ENCODE results near the gene PRODH. TPM values are rescaled to one million over a fixed set of nuclear protein-coding genes. Genes with fewer than 3 reads are reported as not detected.
A peak's percentile ranks its signal among the peaks of the same experiment; 100 is the strongest.
"Not testable (repeated sequence)": the region's sequence is repeated elsewhere in the genome, so short reads cannot be mapped to it uniquely, and the experiment has no call there.

PRODH gene
- total RNA-seq, 2 experiments from 2014 or later = not detected

GRCh38 chr22:18961201-18961600, 25.1 kb upstream of the PRODH start:
- H3K9me3 ChIP-seq (ENCODE audit: control insufficient read depth in 1 of 2, insufficient read depth in 1 of 2, low read length in 2 of 2); intact Hi-C loops (cut with DNase I, micrococcal nuclease); ATAC-seq (ENCODE audit: poor library complexity); H3K36me3 ChIP-seq (ENCODE audit: insufficient read depth, low read length); H3K27ac Mint-ChIP-seq; H3K4me3 ChIP-seq (ENCODE audit: low read length); H3K9me3 Mint-ChIP-seq; POLR2A ChIA-PET; H3K4me3 Mint-ChIP-seq; H3K4me1 ChIP-seq (ENCODE audit: insufficient read depth, low read length); CTCF ChIA-PET; H3K4me1 Mint-ChIP-seq (ENCODE audit: low read depth); H3K27me3 Mint-ChIP-seq; H3K27me3 ChIP-seq (ENCODE audit: control insufficient read depth in 1 of 2, insufficient read depth in 2 of 2, low read length in 2 of 2); H3K27ac ChIP-seq (ENCODE audit: low read depth in 1 of 2, low read length in 2 of 2); H3K36me3 Mint-ChIP-seq (ENCODE audit: low read depth): not testable (repeated sequence)
- peak in 1 of 14 experiments; percentile 15 for DNase-seq

GRCh38 chr22:18960166-18960820, 24.2 kb upstream of the PRODH start:
- H3K4me1 Mint-ChIP-seq (ENCODE audit: low read depth); H3K4me3 Mint-ChIP-seq; H3K27me3 Mint-ChIP-seq; intact Hi-C loops (cut with DNase I, micrococcal nuclease); H3K27ac Mint-ChIP-seq; H3K27ac ChIP-seq (ENCODE audit: low read depth in 1 of 2, low read length in 2 of 2); H3K36me3 Mint-ChIP-seq (ENCODE audit: low read depth); CTCF ChIA-PET; H3K4me1 ChIP-seq (ENCODE audit: insufficient read depth, low read length); H3K9me3 Mint-ChIP-seq; H3K36me3 ChIP-seq (ENCODE audit: insufficient read depth, low read length); H3K27me3 ChIP-seq (ENCODE audit: control insufficient read depth in 1 of 2, insufficient read depth in 2 of 2, low read length in 2 of 2); ATAC-seq (ENCODE audit: poor library complexity); H3K4me3 ChIP-seq (ENCODE audit: low read length); POLR2A ChIA-PET; H3K9me3 ChIP-seq (ENCODE audit: control insufficient read depth in 1 of 2, insufficient read depth in 1 of 2, low read length in 2 of 2); DNase-seq: not testable (repeated sequence)

- H3K9me3 Mint-ChIP-seq; H3K27ac Mint-ChIP-seq; ATAC-seq (ENCODE audit: poor library complexity); H3K4me1 Mint-ChIP-seq (ENCODE audit: low read depth); H3K27ac ChIP-seq (ENCODE audit: low read depth in 1 of 2, low read length in 2 of 2); H3K36me3 Mint-ChIP-seq (ENCODE audit: low read depth); H3K4me1 ChIP-seq (ENCODE audit: insufficient read depth, low read length); CTCF ChIA-PET; H3K27me3 ChIP-seq (ENCODE audit: control insufficient read depth in 1 of 2, insufficient read depth in 2 of 2, low read length in 2 of 2); H3K27me3 Mint-ChIP-seq; H3K4me3 ChIP-seq (ENCODE audit: low read length); POLR2A ChIA-PET; intact Hi-C loops (cut with DNase I, micrococcal nuclease); H3K4me3 Mint-ChIP-seq; H3K9me3 ChIP-seq (ENCODE audit: control insufficient read depth in 1 of 2, insufficient read depth in 1 of 2, low read length in 2 of 2); H3K36me3 ChIP-seq (ENCODE audit: insufficient read depth, low read length): not testable (repeated sequence)
- peak in 1 of 14 experiments; percentile 30 for DNase-seq
Observed at GRCh38 chr22:18959741-18960140, 23.6 kb upstream of the PRODH start.

- H3K4me1 Mint-ChIP-seq (ENCODE audit: low read depth); ATAC-seq (ENCODE audit: poor library complexity); H3K36me3 Mint-ChIP-seq (ENCODE audit: low read depth); H3K4me3 Mint-ChIP-seq; intact Hi-C loops (cut with DNase I, micrococcal nuclease); H3K27me3 ChIP-seq (ENCODE audit: control insufficient read depth in 1 of 2, insufficient read depth in 2 of 2, low read length in 2 of 2); H3K9me3 ChIP-seq (ENCODE audit: control insufficient read depth in 1 of 2, insufficient read depth in 1 of 2, low read length in 2 of 2); CTCF ChIA-PET; H3K4me3 ChIP-seq (ENCODE audit: low read length); H3K27ac Mint-ChIP-seq; H3K9me3 Mint-ChIP-seq; H3K27me3 Mint-ChIP-seq; POLR2A ChIA-PET; H3K27ac ChIP-seq (ENCODE audit: low read depth in 1 of 2, low read length in 2 of 2); H3K36me3 ChIP-seq (ENCODE audit: insufficient read depth, low read length); H3K4me1 ChIP-seq (ENCODE audit: insufficient read depth, low read length): not testable (repeated sequence)
- DNase-seq = peak in 1 of 14 experiments; percentile 12
Observed at GRCh38 chr22:18959266-18959665, 23.2 kb upstream of the PRODH start.

- H3K9me3 Mint-ChIP-seq; H3K9me3 ChIP-seq (ENCODE audit: control insufficient read depth in 1 of 2, insufficient read depth in 1 of 2, low read length in 2 of 2); H3K36me3 ChIP-seq (ENCODE audit: insufficient read depth, low read length); H3K27me3 ChIP-seq (ENCODE audit: control insufficient read depth in 1 of 2, insufficient read depth in 2 of 2, low read length in 2 of 2); H3K36me3 Mint-ChIP-seq (ENCODE audit: low read depth); ATAC-seq (ENCODE audit: poor library complexity); H3K4me3 Mint-ChIP-seq; H3K27ac ChIP-seq (ENCODE audit: low read depth in 1 of 2, low read length in 2 of 2); H3K4me1 Mint-ChIP-seq (ENCODE audit: low read depth); H3K4me1 ChIP-seq (ENCODE audit: insufficient read depth, low read length); H3K27me3 Mint-ChIP-seq; H3K27ac Mint-ChIP-seq; H3K4me3 ChIP-seq (ENCODE audit: low read length); POLR2A ChIA-PET; intact Hi-C loops (cut with DNase I, micrococcal nuclease); CTCF ChIA-PET: not testable (repeated sequence)
- peak in 1 of 14 experiments; percentile 27 for DNase-seq
Observed at GRCh38 chr22:18958738-18959137, 22.6 kb upstream of the PRODH start.

GRCh38 chr22:18958321-18958705, 22.2 kb upstream of the PRODH start:
- H3K36me3 Mint-ChIP-seq (ENCODE audit: low read depth); H3K4me1 Mint-ChIP-seq (ENCODE audit: low read depth); H3K27me3 ChIP-seq (ENCODE audit: control insufficient read depth in 1 of 2, insufficient read depth in 2 of 2, low read length in 2 of 2); H3K4me3 ChIP-seq (ENCODE audit: low read length); H3K27me3 Mint-ChIP-seq; H3K36me3 ChIP-seq (ENCODE audit: insufficient read depth, low read length); H3K27ac ChIP-seq (ENCODE audit: low read depth in 1 of 2, low read length in 2 of 2); POLR2A ChIA-PET; H3K27ac Mint-ChIP-seq; H3K4me1 ChIP-seq (ENCODE audit: insufficient read depth, low read length); DNase-seq; H3K9me3 ChIP-seq (ENCODE audit: control insufficient read depth in 1 of 2, insufficient read depth in 1 of 2, low read length in 2 of 2); H3K4me3 Mint-ChIP-seq; CTCF ChIA-PET; H3K9me3 Mint-ChIP-seq; intact Hi-C loops (cut with DNase I, micrococcal nuclease); ATAC-seq (ENCODE audit: poor library complexity): not testable (repeated sequence)

GRCh38 chr22:18957621-18958320, 21.7 kb upstream of the PRODH start:
- H3K9me3 ChIP-seq (ENCODE audit: control insufficient read depth in 1 of 2, insufficient read depth in 1 of 2, low read length in 2 of 2) = not testable (repeated sequence)

More at GRCh38 chr22:18957621-18958320, 21.7 kb upstream of the PRODH start:
- DNase-seq; H3K9me3 Mint-ChIP-seq; H3K4me3 ChIP-seq (ENCODE audit: low read length); H3K27ac ChIP-seq (ENCODE audit: low read depth in 1 of 2, low read length in 2 of 2); H3K4me1 ChIP-seq (ENCODE audit: insufficient read depth, low read length); intact Hi-C loops (cut with DNase I, micrococcal nuclease); H3K4me3 Mint-ChIP-seq; H3K36me3 ChIP-seq (ENCODE audit: insufficient read depth, low read length); H3K36me3 Mint-ChIP-seq (ENCODE audit: low read depth); ATAC-seq (ENCODE audit: poor library complexity); H3K27me3 Mint-ChIP-seq; H3K27ac Mint-ChIP-seq; POLR2A ChIA-PET; H3K27me3 ChIP-seq (ENCODE audit: control insufficient read depth in 1 of 2, insufficient read depth in 2 of 2, low read length in 2 of 2); H3K4me1 Mint-ChIP-seq (ENCODE audit: low read depth); CTCF ChIA-PET: not testable (repeated sequence)

Measured in CD4-positive, alpha-beta T cell (primary cell).